Sigmoid colon (tissue), 7 donors: Measurements from ENCODE around the gene SIGLEC5. TPM values are rescaled to one million over a fixed set of nuclear protein-coding genes. Genes with fewer than 3 reads are reported as not detected.

Experiments
- DNase-seq: peaks from one replicate; pipeline ENCODE4 v3.0.0-alpha.2; 2019
- H3K27ac ChIP-seq, 4 donors: fragments of 200-600 bp; sonication (generic); one replicate each; pipeline ENCODE4 v1.5.1; 2016 to 2019; ENCODE audit warnings: mild to moderate bottlenecking in 1 of 4
- H3K27me3 ChIP-seq, 3 donors: fragments of 200-600 bp; sonication (generic); one replicate each; pipeline ENCODE4 v1.5.1; 2019; ENCODE audit warnings: mild to moderate bottlenecking in 1 of 3
- H3K36me3 ChIP-seq, 4 donors: fragments of 200-600 bp; sonication (generic); one replicate each; pipeline ENCODE4 v1.5.1; 2016 to 2019
- H3K4me1 ChIP-seq, 4 donors: fragments of 200-600 bp; sonication (generic); one replicate each; pipeline ENCODE4 v1.5.1; 2017 to 2019
- H3K4me3 ChIP-seq, 4 donors: fragments of 200-600 bp; sonication (generic); one replicate each; pipeline ENCODE4 v1.5.1; 2017 to 2019; ENCODE audit warnings: mild to moderate bottlenecking in 2 of 4, moderate library complexity in 1 of 4
- H3K9me3 ChIP-seq, 4 donors: fragments of 200-600 bp in 3 of 4; sonication (generic) in 3 of 4; one replicate each; pipeline versions ENCODE4 v1.5.1 to v1.6.1; 2013 to 2019
- CTCF ChIP-seq, 4 experiments: fragments of 450-650 bp in 3 of 4; fragments of 200-600 bp in 1 of 4; IDR thresholded peaks; one replicate each; pipeline ENCODE4 v1.5.1; 2016 to 2019; ENCODE audit warnings: antibody characterized with exemption in 4 of 4, mild to moderate bottlenecking in 3 of 4, moderate library complexity in 2 of 4
- EP300 ChIP-seq, 4 donors: sonication (generic); formaldehyde crosslinking; IDR thresholded peaks; one replicate each; pipeline ENCODE4 v1.6.1; 2017; ENCODE audit warnings: antibody characterized with exemption in 4 of 4
- POLR2A ChIP-seq, 2 donors: fragments of 450-650 bp; IDR thresholded peaks; one replicate each; pipeline ENCODE4 v1.6.1; 2016; ENCODE audit warnings: antibody characterized with exemption in 2 of 2, mild to moderate bottlenecking in 2 of 2, moderate library complexity in 2 of 2
- POLR2AphosphoS5 ChIP-seq, 4 donors: sonication (generic); formaldehyde crosslinking; IDR thresholded peaks; one replicate each; pipeline ENCODE4 v1.6.1; 2017; ENCODE audit warnings: antibody characterized with exemption in 4 of 4
- WGBS, 2 donors: extraction: QIAGEN DNeasy Blood & Tissue Kit; methylation state at CpG; one replicate each; pipeline ENCODE4 v1.1.7; 2013; 5-methylcytosine and 5-hydroxymethylcytosine counted together
- intact Hi-C: fragments of 100-400 bp; cut with DNase I; formaldehyde crosslinking; loops from one replicate; pipeline ENCODE4 v1.15.1; 2023
- polyA plus RNA-seq, 3 donors: library from polyadenylated mRNA; stranded (reverse); fragments of 200-250 nt; gene quantifications; one replicate each; pipeline ENCODE4 v1.2.3, GENCODE V29; 2013
- total RNA-seq, 4 donors: library from RNA; depleted of rRNA; stranded (reverse); fragments of >200 nt; gene quantifications; one replicate each; pipeline ENCODE4 v1.1.0, GENCODE V29; 2016
- donor health status: healthy with polysubstance abuse.
- donor health status: Bipolar disorder and iron deficiency.
- donor health status: healthy.

Gene SIGLEC5
- total and polyA plus RNA-seq, 7 donors, result 0.36 to 0.68 (median 0.52) TPM; not detected in 3

DNA sequence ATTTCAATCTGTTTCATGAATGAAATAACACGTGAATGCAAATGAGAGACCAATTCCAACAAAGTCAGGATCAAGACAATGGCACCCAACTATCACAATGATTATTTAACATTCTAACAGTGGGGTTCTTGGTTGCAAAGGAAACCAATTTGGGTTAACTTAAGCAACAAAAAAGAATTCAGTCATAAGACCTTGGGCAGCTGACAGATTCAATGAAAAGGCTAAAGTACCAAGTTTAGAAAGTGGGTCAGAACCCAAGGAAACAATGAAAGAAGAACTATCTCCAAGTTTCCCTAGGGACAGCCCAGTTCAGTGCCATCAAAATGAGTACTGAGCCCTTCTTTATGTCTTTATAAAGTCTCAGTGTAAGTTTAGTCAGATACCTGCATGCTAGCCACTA is 33.9 kb upstream of the SIGLEC5 start:
- Histone ChIP-seq H3K27ac (no peak overlapping the region), H3K36me3 (no peaks in the 10 kb centered on the region), H3K4me1 (no peaks in the 10 kb centered on the region), H3K27me3 (peaks cover 0 to 39% (median 12%) of the 10 kb centered on the region in 3 donors), H3K9me3 (no peaks in the 10 kb centered on the region), H3K4me3 (no peak overlapping the region)
- WGBS, 2 donors, result 24 to 33% methylated on average over 1 of the region's 1 CpG
- no peak for DNase-seq
- TF ChIP-seq CTCF (IDR thresholded peaks at IDR 0.05), result no peak
- TF ChIP-seq EP300 (IDR thresholded peaks at IDR 0.05), result no peak
- TF ChIP-seq POLR2AphosphoS5 (IDR thresholded peaks at IDR 0.05), result no peak
- TF ChIP-seq POLR2A (IDR thresholded peaks at IDR 0.05), result no peak
- intact Hi-C loops, result no loop called here

DNA sequence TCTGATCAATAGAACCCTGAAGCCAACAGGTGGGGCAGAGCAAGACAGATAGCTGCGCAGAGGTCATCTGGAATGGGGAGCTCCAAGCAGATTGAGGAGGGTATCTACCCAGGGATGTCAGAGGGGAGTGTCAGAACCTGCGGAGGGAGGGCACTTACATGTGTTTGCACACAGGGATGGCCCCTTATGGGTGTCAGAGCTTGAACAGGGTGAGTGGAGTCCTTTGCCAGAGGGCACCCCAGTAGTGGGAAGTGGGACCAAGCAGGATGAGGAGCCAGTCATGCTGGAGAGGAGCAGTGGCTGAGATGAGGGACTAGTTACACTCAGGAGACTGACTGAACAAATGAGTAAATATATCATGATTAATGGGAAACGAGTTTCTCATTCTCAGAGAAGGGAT is 33.4 kb upstream of the SIGLEC5 start:
- WGBS, 2 donors, result 47 to 61% methylated on average over 3 of the region's 3 CpGs
- H3K27ac ChIP-seq, result no peak overlapping the region
- DNase-seq, result no peak
- TF ChIP-seq POLR2A (IDR thresholded peaks at IDR 0.05) (no peak), EP300 (IDR thresholded peaks at IDR 0.05) (no peak), CTCF (IDR thresholded peaks at IDR 0.05) (no peak), POLR2AphosphoS5 (IDR thresholded peaks at IDR 0.05) (no peak)
- H3K27me3 ChIP-seq, result peaks cover 0 to 39% (median 12%) of the 10 kb centered on the region in 3 donors
- H3K4me1 ChIP-seq, result no peaks in the 10 kb centered on the region
- intact Hi-C loops, result no loop called here
- no peak overlapping the region for H3K4me3 ChIP-seq
- H3K9me3 ChIP-seq, result no peaks in the 10 kb centered on the region
- no peaks in the 10 kb centered on the region for H3K36me3 ChIP-seq

DNA sequence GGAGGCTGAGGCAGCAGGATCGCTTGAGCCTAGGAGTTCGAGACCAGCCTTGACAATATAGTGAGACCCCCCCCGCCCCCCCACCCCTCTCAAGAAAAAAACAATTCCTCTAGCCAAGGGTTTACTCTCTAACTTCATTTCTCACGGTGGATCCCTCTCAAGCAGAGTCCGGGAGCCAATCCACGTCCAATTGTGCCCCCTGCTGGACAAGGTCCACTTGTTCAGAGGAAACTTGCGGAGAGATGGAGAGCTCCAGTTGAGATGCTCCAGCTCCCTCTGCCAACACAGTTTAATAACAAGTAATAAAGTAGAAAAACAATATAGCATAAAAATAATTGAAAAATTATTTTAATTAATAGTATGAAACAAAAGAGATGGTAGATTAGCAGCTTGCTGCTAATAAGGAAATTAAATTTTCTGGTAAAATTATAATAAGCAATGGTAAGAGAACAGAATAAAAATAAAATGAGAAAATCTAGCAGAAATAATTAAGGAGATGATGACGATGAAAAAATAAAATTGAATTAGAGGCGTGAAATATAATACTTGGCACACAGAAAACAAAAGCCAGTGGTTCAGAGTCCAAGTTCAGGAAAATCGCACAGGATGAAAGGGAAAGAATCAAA is 30.9 kb upstream of the SIGLEC5 start:
- no peak for DNase-seq
- Histone ChIP-seq H3K9me3 (no peaks in the 10 kb centered on the region), H3K27ac (no peak overlapping the region), H3K36me3 (no peaks in the 10 kb centered on the region), H3K4me3 (no peak overlapping the region), H3K27me3 (peaks cover 0 to 36% (median 12%) of the 10 kb centered on the region in 3 donors), H3K4me1 (peaks cover 0 to 4% (median 0%) of the 10 kb centered on the region in 4 donors)
- TF ChIP-seq CTCF (IDR thresholded peaks at IDR 0.05) (peak in 3 of 4 experiments; percentile 24 to 49 (median 45)), POLR2A (IDR thresholded peaks at IDR 0.05) (no peak), EP300 (IDR thresholded peaks at IDR 0.05) (no peak)
- 13 to 17% methylated on average over 10 of the region's 10 CpGs for WGBS, 2 donors
- intact Hi-C loops, result no loop called here

DNA sequence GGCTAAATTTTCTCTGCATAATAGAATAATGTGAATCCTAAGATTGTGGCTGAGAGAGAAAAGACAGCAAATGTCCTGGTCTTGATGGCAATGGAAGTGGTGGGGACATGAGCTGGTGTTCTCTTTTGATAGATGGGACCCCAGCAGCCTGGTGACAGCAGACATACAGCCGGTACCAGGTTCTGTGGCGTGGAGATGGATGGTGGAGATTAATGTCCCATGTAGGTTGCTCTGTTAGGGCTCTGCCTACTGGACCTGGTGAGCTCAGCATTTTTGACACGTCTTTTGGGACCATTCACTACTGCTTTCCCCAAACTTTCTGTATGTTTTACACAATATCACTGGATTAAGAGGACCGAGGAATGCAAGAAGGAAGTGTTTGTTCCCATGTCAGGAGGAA is 24.6 kb upstream of the SIGLEC5 start:
- peaks cover 0 to 3% (median 0%) of the 10 kb centered on the region in 3 donors for H3K27me3 ChIP-seq
- 64 to 82% methylated on average over 4 of the region's 4 CpGs for WGBS, 2 donors
- no peak for DNase-seq
- H3K9me3 ChIP-seq, result no peaks in the 10 kb centered on the region
- H3K4me3 ChIP-seq, result no peak overlapping the region
- H3K36me3 ChIP-seq, result no peaks in the 10 kb centered on the region
- TF ChIP-seq POLR2AphosphoS5 (IDR thresholded peaks at IDR 0.05) (no peak), CTCF (IDR thresholded peaks at IDR 0.05) (no peak), POLR2A (IDR thresholded peaks at IDR 0.05) (no peak), EP300 (IDR thresholded peaks at IDR 0.05) (no peak)
- H3K4me1 ChIP-seq, result peaks cover 0 to 4% (median 0%) of the 10 kb centered on the region in 4 donors
- no peak overlapping the region for H3K27ac ChIP-seq
- intact Hi-C loops, result no loop called here

DNA sequence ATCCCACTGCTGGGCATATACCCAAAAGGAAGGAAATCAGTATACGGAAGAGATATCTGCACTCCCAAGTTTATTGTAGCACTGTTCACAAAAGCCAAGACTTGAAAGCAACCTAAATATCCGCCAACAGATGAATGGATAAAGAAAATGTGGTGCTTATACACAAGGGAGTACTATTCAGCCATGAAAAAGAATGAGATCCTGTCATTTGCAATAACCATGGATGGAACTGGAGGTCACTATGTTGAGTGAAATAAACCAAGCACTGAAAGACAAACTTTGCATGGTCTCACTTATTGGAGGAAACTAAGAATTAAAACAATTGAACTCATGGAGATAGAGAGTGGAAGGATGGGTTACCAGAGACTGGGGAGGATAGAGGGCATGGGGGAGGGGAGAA is 23.0 kb upstream of the SIGLEC5 start:
- Histone ChIP-seq H3K4me3 (no peak overlapping the region), H3K27me3 (peaks cover 0 to 3% (median 0%) of the 10 kb centered on the region in 3 donors), H3K27ac (no peak overlapping the region), H3K36me3 (no peaks in the 10 kb centered on the region), H3K4me1 (peaks cover 0 to 4% (median 0%) of the 10 kb centered on the region in 4 donors), H3K9me3 (no peaks in the 10 kb centered on the region)
- WGBS, 2 donors, result 71 to 86% methylated on average over 2 of the region's 2 CpGs
- no peak for DNase-seq
- intact Hi-C loops, result no loop called here
- TF ChIP-seq POLR2AphosphoS5 (IDR thresholded peaks at IDR 0.05) (no peak), POLR2A (IDR thresholded peaks at IDR 0.05) (no peak), CTCF (IDR thresholded peaks at IDR 0.05) (no peak), EP300 (IDR thresholded peaks at IDR 0.05) (no peak)
